ENCODE data around the gene FAM170B. TPM values are rescaled to one million over a fixed set of nuclear protein-coding genes. Genes with fewer than 3 reads are reported as not detected.

Gene FAM170B
- total and polyA plus RNA-seq, 2 experiments from 2014 or later = not detected

DNA sequence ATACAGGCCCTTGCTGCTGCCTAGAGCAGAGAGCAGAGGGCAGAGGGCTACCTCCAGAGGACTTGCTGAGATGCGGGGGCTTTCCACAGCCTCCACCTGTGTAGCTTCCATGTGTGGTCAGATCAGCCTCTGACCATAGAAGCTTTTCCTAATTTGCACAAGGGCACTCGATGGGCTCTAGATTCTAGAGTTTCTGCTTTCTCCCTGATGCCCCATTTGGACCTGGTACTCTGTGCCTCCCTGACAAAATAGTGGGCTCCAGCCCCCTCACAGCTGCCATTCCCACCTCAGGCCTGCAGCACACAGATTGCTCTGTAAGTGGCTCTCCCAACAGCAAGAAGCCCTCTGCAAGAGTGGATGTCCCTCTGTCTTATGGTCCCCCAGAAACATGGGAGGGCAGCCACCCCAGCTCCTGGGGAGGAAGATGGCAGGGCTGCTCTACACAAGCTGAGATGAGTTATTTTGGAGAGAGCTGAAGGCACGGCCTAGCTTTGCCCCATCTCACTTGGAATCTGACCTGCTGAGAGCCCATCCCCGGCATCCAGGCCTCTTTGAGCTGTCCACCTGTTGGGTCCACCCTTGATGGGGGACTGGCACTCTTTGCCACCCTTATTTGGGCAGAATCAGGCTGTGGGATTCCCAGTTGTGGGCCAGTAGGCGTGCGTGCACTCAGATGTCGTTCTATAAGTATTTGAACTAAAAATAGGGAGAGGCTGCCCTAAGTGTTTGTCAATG lies 37.7 kb upstream of the FAM170B start:
- H3K27ac ChIP-seq = no peak overlapping the region

DNA sequence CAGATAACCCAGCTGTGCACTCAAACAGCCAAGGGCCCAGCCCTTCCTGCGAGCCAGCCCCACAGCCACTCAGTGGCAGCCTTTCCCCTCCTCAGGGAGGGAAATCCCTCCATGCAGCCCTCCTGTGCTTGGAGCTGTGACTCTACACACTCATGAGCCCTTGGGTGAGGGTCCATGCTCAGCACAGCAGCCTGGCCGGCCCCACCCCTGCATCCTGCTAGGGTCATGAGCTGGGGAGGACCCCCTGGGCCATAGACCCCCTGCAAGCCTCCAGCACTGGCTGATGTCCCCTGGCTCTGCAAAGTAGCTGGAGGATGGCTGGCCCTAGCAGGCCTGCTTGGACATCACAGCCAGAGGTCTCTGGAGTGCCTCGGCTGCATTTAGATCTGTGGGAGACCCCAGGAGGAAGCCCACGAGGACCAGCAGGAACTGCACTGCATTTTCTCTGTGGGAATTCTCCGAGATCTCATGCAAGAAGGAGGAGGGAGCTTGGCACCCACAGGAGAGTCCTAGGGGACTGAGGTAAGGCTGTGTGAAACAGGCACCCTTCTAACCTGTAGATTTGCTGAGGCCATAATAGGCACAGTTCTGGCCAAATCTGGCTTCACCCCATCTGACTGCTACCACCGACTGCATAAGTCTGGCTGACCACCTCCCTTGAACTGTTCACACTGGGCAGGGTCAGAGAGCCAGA lies 37.0 kb upstream of the FAM170B start:
- H3K36me3 ChIP-seq = no peaks in the 10 kb centered on the region

More for the DNA sequence above, 37.7 kb upstream of the FAM170B start:
- TF ChIP-seq, protein P1, sequence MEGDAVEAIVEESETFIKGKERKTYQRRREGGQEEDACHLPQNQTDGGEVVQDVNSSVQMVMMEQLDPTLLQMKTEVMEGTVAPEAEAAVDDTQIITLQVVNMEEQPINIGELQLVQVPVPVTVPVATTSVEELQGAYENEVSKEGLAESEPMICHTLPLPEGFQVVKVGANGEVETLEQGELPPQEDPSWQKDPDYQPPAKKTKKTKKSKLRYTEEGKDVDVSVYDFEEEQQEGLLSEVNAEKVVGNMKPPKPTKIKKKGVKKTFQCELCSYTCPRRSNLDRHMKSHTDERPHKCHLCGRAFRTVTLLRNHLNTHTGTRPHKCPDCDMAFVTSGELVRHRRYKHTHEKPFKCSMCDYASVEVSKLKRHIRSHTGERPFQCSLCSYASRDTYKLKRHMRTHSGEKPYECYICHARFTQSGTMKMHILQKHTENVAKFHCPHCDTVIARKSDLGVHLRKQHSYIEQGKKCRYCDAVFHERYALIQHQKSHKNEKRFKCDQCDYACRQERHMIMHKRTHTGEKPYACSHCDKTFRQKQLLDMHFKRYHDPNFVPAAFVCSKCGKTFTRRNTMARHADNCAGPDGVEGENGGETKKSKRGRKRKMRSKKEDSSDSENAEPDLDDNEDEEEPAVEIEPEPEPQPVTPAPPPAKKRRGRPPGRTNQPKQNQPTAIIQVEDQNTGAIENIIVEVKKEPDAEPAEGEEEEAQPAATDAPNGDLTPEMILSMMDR (IDR thresholded peaks at IDR 0.05; ENCODE audit: low read depth, low read length) = no peak
- H3K36me3 ChIP-seq = no peaks in the 10 kb centered on the region
- H3K27me3 ChIP-seq = no peaks in the 10 kb centered on the region
- H3K4me1 ChIP-seq (ENCODE audit: low read depth) = no peaks in the 10 kb centered on the region
- DNase-seq (ENCODE audit: low read depth in 1 of 2, low spot score in 1 of 2) = no peak
- no peaks in the 10 kb centered on the region for H3K9me3 ChIP-seq (ENCODE audit: low read depth)
- no peak overlapping the region for H3K4me3 ChIP-seq

DNA sequence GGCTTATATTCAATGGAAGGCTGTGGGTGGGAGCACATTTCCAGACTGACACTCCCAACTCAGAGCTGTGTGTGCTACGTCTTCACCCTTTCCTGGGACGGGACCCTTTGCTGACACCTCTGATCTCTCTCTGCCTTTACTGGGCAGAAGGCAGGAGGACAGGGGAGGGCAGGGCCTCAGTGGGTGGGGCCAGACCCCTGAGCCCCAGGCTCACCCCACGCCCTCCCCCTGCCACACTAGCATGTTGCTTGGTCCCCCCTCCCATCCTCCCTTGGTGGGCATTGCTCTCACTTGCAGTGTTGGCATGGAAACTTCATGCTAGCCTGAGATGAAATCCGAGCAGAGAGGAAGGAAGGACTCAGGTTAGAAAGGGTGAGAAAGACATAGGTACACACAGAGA lies 36.0 kb upstream of the FAM170B start:
- H3K4me1 ChIP-seq (ENCODE audit: low read depth) = no peaks in the 10 kb centered on the region
- DNase-seq (ENCODE audit: low read depth in 1 of 2, low spot score in 1 of 2) = no peak
- no peaks in the 10 kb centered on the region for H3K9me3 ChIP-seq (ENCODE audit: low read depth)
- TF ChIP-seq, protein P1 (IDR thresholded peaks at IDR 0.05; ENCODE audit: low read depth, low read length) = no peak
- H3K36me3 ChIP-seq = no peaks in the 10 kb centered on the region
- no peak overlapping the region for H3K27ac ChIP-seq
- no peak overlapping the region for H3K4me3 ChIP-seq
- H3K27me3 ChIP-seq = no peaks in the 10 kb centered on the region

More for the DNA sequence above, 37.0 kb upstream of the FAM170B start:
- DNase-seq (ENCODE audit: low read depth in 1 of 2, low spot score in 1 of 2) = no peak
- TF ChIP-seq, protein P1 (IDR thresholded peaks at IDR 0.05; ENCODE audit: low read depth, low read length) = no peak
- Histone ChIP-seq H3K4me3 (no peak overlapping the region), H3K27ac (no peak overlapping the region), H3K9me3 (ENCODE audit: low read depth) (no peaks in the 10 kb centered on the region), H3K4me1 (ENCODE audit: low read depth) (no peaks in the 10 kb centered on the region), H3K27me3 (no peaks in the 10 kb centered on the region)

DNA sequence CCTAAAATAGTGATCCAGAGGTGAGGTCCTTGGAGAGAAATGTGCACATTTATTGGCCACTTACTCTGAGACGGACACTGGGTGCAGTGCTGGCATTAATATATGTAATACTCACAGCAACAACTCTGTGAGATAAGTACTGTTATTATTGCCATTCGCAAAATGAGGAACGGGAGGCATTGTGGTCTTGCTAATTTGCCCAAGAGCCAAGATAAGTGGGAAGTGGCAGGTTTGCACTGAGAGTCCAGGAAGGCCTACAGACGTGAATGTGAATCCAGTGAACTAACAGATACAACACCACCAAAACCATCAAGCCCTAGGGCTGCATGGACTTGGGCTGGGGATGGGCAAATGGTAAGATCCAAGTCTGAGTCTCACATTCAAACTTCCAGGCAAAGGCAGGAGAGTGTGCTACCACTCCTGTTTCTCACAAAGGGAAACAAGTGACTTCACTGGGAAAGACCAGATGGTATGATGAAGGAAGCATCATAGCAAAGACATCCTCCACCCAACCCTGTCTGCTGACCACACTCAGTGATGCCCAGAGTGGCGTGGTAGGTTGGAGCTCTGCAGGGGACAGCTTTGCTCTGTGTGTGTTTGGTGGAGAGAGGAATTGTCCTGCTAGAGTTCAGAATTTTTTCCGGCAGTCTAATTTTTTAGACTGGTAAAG lies 35.1 kb upstream of the FAM170B start:
- Histone ChIP-seq H3K27me3 (no peaks in the 10 kb centered on the region), H3K36me3 (no peaks in the 10 kb centered on the region), H3K4me3 (no peak overlapping the region), H3K9me3 (ENCODE audit: low read depth) (no peaks in the 10 kb centered on the region), H3K4me1 (ENCODE audit: low read depth) (no peaks in the 10 kb centered on the region), H3K27ac (no peak overlapping the region)
- TF ChIP-seq, protein P1 (IDR thresholded peaks at IDR 0.05; ENCODE audit: low read depth, low read length) = no peak
- DNase-seq (ENCODE audit: low read depth in 1 of 2, low spot score in 1 of 2) = no peak

DNA sequence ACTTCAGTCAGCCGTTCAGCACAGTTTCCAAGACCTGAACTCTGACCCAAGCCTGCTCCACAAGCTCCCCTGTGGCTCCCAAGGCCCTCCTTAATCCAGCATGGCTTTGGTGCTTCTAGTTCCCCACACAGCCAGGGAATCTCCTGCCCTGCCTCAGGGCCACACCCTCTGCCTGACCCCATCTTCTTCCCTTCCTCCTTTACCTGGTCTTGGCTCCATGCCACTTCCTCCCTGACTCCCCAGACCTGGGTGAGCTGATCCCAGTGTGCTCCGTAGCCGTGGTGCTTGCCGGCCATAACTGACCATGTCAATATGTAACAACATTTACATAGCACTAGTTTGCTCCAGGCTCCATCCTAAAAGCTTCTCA lies 34.3 kb upstream of the FAM170B start:
- no peak for DNase-seq (ENCODE audit: low read depth in 1 of 2, low spot score in 1 of 2)
- TF ChIP-seq, protein P1 (IDR thresholded peaks at IDR 0.05; ENCODE audit: low read depth, low read length) = no peak
- no peak overlapping the region for H3K27ac ChIP-seq
- no peaks in the 10 kb centered on the region for H3K36me3 ChIP-seq
- H3K9me3 ChIP-seq (ENCODE audit: low read depth) = no peaks in the 10 kb centered on the region
- no peak overlapping the region for H3K4me3 ChIP-seq
- H3K4me1 ChIP-seq (ENCODE audit: low read depth) = no peaks in the 10 kb centered on the region
- H3K27me3 ChIP-seq = no peaks in the 10 kb centered on the region
